ENCODE measurements around the gene AGBL5.
A peak's percentile ranks its signal among the peaks of the same experiment; 100 is the strongest.

AGBL5 gene

DNA sequence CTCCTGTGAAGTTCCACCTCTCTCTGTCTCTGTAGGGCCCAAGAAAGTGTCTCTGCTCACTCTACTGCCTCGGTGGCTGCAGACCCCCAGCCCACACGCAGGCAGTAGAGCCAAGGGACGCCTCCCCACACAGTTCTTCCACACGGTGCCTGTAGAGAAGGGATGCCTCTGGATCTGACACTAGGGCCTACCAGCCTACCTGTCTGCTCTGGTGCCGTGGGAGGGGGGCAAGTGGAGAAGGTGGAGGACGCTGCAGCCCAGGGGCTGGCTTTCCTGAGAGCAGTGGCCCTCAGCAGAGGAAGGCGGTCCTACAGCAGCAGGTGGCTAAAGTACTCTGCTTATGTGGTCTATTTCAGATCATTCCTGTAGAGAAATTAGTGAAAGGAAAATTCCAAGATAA lies 27.7 kb upstream of the AGBL5 start:
- no peak for DNase-seq (ENCODE audit: low read depth)

- no peak for DNase-seq (ENCODE audit: low read depth)
Observed at GRCh38 chr2:27024188-27024587, 27.3 kb upstream of the AGBL5 start.

- DNase-seq (ENCODE audit: low read depth) = no peak
Observed at GRCh38 chr2:27024812-27025211, 26.7 kb upstream of the AGBL5 start.

DNA sequence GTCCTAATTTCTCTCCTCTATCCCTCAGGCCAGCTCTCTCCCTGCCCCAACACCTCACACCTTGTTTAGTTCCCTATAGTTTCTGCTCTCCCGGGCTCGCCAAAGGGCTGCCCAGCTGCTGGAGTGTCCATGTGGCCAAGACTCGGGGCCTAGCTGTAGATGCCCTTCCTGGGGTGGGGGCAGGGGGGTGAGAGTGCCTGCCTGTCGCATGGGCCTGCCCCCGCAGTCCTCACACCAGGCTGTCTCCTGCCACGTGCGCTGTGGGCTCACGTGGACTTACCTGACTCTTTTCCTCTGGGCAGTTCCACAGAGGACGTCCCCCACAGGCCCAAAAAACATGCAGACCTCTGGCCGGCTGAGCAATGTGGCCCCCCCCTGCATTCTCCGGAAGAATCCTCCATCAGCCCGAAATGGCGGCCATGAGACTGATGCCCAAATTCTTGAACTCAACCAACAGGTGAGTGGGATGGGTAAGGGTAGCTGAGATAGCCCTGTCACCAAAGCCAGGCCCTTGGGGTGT lies 26.1 kb upstream of the AGBL5 start:
- no peak for DNase-seq (ENCODE audit: low read depth)

GRCh38 chr2:27025861-27026851 lies 25.3 kb upstream of the AGBL5 start:
- DNase-seq (ENCODE audit: low read depth) = no peak

DNA sequence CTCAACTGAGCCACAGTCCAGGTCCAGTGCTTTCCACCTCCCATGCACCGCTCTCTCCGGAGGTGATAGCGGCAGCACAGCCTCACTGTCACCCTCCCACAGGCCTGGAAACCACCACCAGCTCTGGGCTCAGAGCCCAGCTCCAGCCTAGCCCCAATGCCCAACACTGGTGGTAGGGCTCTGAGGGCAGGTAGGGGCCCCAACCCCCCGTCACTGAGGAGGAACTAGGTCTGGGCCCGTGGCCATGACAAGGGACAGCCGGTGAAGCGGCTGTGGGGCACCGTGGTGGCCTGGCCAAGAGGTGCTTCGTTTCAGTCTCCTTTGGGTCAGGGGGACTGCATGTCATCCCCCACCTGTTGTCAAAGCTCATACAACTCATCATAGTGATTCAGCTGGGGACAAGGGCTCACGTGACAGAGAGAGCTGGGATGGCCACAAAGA lies 24.2 kb upstream of the AGBL5 start:
- no peak for DNase-seq (ENCODE audit: low read depth)

- DNase-seq (ENCODE audit: low read depth) = no peak
Observed at GRCh38 chr2:27029051-27029450, 22.4 kb upstream of the AGBL5 start.

- peak; percentile 66 for DNase-seq (ENCODE audit: low read depth)
Observed at GRCh38 chr2:27032495-27033252, 18.8 kb upstream of the AGBL5 start, which contains the start of gene TMEM214. Gene TMEM214 (plus strand): TSS chr2:27032965. CDS start chr2:27033016, 51 bp downstream.

- DNase-seq (ENCODE audit: low read depth) = no peak
Observed at GRCh38 chr2:27033253-27033852, 18.1 kb upstream of the AGBL5 start.

DNA sequence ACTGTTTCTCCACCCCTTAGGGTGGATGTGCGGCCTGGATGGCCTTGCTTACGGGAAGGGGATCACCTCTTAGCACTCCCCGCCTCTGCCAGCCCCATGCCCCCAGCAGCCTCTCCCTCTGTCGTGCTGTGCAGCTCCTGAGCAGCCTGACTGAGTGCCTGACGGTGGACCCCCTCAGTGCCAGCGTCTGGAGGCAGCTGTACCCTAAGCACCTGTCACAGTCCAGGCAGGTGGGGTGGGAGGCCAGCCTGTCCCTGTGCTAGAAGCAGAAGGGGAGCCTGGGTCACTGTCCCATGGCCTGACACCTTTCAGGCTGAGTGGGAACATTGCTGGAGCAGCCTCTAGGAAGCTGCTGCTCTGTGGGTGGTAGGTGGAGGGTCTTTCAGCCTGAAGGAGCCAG lies 13.5 kb upstream of the AGBL5 start:
- DNase-seq (ENCODE audit: low read depth) = no peak

GRCh38 chr2:27038631-27039339 lies 12.7 kb upstream of the AGBL5 start:
- DNase-seq (ENCODE audit: low read depth) = no peak

DNA sequence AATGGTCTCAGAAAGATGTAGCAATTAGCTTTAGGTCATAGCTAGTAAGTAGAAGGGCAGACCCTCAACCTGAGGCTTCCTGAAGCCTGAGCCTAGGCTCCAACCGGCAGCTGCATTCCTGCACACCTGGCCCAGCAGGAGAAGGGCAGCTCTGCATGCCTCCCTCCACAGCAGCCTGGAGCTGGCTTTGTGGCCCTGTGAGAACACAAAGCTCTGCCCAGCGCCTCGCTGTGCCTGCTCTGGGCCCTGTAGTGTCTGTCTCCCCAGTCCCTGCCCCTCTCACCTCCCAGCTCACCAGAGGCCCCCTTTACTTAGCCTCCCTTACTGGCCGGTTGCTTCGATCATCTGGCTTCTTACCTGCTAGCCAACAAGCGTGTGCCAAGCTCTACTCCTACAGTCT lies 12.0 kb upstream of the AGBL5 start:
- DNase-seq (ENCODE audit: low read depth) = no peak

DNA sequence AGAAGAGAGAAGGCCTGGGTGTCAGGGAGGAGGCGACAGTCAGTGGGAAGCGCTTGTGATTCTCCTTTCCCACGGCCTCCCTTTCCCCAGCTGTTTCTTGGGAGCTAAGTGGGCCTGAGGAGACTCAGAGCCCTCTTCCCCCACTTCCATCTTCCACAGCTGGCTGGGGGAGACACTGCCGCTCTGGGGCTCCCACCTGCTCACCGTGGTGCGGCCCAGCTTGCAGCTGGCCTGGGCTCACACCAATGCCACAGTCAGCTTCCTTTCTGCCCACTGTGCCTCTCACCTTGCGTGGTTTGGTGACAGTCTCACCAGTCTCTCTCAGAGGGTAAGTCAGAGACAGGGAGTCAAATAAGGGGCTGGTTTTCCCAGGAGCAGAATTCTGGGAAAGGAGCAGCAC lies 11.6 kb upstream of the AGBL5 start:
- no peak for DNase-seq (ENCODE audit: low read depth)

GRCh38 chr2:27040282-27040681 lies 11.2 kb upstream of the AGBL5 start:
- DNase-seq (ENCODE audit: low read depth) = no peak

GRCh38 chr2:27041752-27042151 lies 9.7 kb upstream of the AGBL5 start:
- DNase-seq (ENCODE audit: low read depth) = no peak

DNA sequence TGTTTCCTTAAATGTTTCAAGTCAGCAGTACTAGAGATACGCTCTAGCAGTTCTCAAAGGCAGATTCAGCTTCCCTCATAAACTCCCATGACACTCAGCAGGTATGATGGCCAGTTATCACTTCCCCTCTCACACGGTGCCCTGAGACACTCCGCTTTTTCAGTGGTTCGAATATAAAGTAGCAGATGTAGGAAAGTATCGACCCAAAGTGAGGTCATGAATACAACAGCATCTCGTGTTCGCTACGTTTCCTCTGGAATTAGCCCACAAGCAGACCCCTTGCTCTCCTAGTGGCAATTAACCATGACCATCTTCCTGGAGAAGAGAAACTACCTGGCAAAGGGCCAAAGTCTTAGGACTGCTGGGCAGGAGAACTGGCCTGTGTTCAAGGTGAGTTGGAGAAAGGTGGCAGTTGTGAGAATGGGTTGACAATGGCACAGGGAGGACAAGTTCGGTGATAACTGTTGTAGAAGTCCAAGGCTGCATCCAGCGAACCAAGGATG lies 9.3 kb upstream of the AGBL5 start:
- no peak for DNase-seq (ENCODE audit: low read depth)

GRCh38 chr2:27042985-27043634 lies 8.4 kb upstream of the AGBL5 start:
- DNase-seq (ENCODE audit: low read depth) = no peak

DNA sequence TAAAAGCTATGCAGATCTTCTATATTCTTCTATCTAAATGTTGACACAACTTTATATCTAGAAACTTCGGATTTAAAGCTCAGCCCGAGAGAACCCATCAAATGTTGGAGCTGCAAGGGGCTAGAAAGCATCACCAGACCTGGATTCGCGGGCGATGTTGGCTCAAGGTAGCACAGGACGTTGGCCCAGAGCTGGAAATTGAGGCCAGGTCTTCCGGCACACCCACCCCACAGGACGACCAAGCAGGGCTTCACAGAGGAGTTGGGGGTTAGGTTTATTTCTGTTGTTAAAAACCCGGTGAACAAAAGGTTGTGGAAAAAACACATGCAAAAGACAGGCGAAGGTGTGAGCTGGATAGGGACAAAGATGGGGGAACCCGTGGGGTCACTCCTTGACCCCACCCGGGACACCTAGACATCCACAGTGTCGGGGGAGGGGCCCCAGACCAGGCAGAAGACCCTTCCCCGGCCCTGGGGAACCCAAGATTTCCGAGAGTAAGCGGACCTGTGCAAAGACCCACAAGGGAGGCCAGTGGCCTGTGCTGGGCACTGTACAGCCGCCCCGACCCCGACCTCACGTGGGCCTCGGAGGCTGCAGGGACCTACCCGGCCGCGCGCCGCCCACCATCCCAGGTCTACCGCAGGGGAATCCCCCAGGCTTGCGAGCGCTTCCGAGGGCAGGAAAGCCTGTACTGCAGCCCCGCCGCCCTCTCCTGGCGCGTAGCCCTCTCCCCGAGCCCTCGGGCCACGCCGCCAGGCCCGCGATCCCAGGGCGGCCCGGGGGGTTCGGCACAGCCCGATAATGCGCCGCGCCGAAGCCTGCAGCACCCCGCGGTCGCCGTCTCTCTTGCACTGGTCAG lies 1.8 kb upstream of the AGBL5 start:
- DNase-seq (ENCODE audit: low read depth) = peak; percentile 39

DNA sequence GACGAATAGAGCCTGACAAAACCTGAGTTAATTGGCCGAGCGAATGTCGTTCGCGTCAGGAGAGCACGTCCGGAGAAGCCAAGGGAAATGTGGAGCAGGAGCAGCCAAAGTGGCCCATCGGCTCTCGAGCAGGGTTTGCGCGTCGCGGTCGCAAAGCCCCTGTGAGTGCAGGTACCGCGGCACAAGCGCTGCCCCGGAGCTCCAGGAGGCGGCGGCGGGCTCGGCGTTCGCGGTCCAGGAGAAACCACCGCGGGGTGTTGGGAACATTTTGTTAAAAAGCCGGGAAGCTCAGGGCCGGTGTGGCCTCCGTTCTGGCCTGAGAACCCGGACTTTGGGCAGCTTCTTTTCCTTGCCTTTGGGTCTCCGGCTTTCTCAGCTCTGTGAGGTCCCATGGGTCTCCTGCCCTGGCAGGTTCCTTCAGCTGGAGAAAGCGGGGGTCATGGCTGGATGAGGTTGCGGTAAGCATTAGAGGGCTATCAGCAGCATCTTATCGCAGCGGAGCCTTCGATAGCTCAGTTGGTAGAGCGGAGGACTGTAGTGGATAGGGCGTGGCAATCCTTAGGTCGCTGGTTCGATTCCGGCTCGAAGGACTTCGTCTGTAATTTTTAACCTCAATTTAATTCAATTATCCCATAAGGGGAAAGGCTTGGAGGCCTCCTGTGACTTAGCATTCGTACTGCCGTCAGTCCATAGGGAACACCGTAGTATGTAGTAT lies 1.0 kb upstream of the AGBL5 start:
- peak; percentile 86 for DNase-seq (ENCODE audit: low read depth)

Measured in T follicular helper cell (primary cell).